WTC11 (cell line): ENCODE results near the gene SLC25A22.

Experiments used
- ARID4B ChIP-seq: sonication (generic); formaldehyde crosslinking; IDR thresholded peaks from 2 replicates; pipeline ENCODE4 v1.8.0; 2023; ENCODE audit warnings: missing genetic modification reagents, mild to moderate bottlenecking, borderline replicate concordance
- CTCF ChIP-seq: fragments of 200-600 bp; IDR thresholded peaks from 2 replicates; pipeline ENCODE4 v1.8.0; 2022; ENCODE audit warnings: antibody characterized with exemption
- E2F5 ChIP-seq: sonication (generic); formaldehyde crosslinking; IDR thresholded peaks from 2 replicates; pipeline ENCODE4 v1.8.1; 2022; ENCODE audit warnings: mild to moderate bottlenecking, moderate library complexity, missing genetic modification reagents
- FOXJ3 ChIP-seq: sonication (generic); formaldehyde crosslinking; IDR thresholded peaks from 2 replicates; pipeline ENCODE4 v1.9.0; 2021; ENCODE audit warnings: missing genetic modification reagents, mild to moderate bottlenecking, borderline replicate concordance
- NFYB ChIP-seq: sonication (generic); formaldehyde crosslinking; conservative IDR thresholded peaks from 2 replicates; pipeline ENCODE4 v1.8.0; 2022; ENCODE audit warnings: low read depth, missing genetic modification reagents
- RELA ChIP-seq: sonication (generic); formaldehyde crosslinking; IDR thresholded peaks from 2 replicates; pipeline ENCODE4 v1.8.1; 2022; ENCODE audit warnings: missing genetic modification reagents, mild to moderate bottlenecking, borderline replicate concordance
- STAT6 ChIP-seq: sonication (generic); formaldehyde crosslinking; conservative IDR thresholded peaks from 2 replicates; pipeline ENCODE4 v1.8.1; 2023; ENCODE audit warnings: mild to moderate bottlenecking, low read depth, missing genetic modification reagents, moderate library complexity
- ZNF138 ChIP-seq: sonication (generic); formaldehyde crosslinking; conservative IDR thresholded peaks from 2 replicates; pipeline ENCODE4 v1.8.1; 2022; ENCODE audit warnings: mild to moderate bottlenecking, moderate library complexity, missing genetic modification reagents

GRCh38 chr11:796565-797295 lies 1.4 kb downstream of the SLC25A22 start:
- TF ChIP-seq CTCF = no peak
- TF ChIP-seq NFYB (CRISPR knock-in tag) = no peak
- no peak for TF ChIP-seq RELA (CRISPR knock-in tag)
- TF ChIP-seq E2F5 (CRISPR knock-in tag) = no peak
- TF ChIP-seq ARID4B (CRISPR knock-in tag) = no peak
- TF ChIP-seq STAT6 (CRISPR knock-in tag) = no peak
- no peak for TF ChIP-seq ZNF138 (CRISPR knock-in tag)
- no peak for TF ChIP-seq FOXJ3 (CRISPR knock-in tag)
